Calu3 (cell line): ENCODE measurements around the gene MRGPRX3. TPM values are rescaled to one million over a fixed set of nuclear protein-coding genes. Genes with fewer than 3 reads are reported as not detected.
"Not testable (repeated sequence)": the region's sequence is repeated elsewhere in the genome, so short reads cannot be mapped to it uniquely, and the experiment has no call there.

Experiments used
- BruUV-seq: library from RNA; stranded (reverse); fragments of 400-500 nt; replicated peaks from 2 replicates; lab custom pipeline; 2021; lab: Mats Ljungman, UMichigan
- CTCF ChIA-PET: fragments of 300-600 bp; sonication (Branson Sonifier 250); formaldehyde crosslinking; loops from one replicate; lab custom pipeline; 2022; ENCODE audit warnings: antibody characterized with exemption; lab: Charles Lee
- DNase-seq: peaks from one replicate; pipeline ENCODE4 v3.0.0; 2022
- H3K27ac Mint-ChIP-seq: one replicate; pipeline ENCODE4 v1.8.0; 2022; ENCODE audit warnings: mixed read lengths; ENCODE audit not compliant: unreplicated experiment
- H3K27me3 Mint-ChIP-seq: one replicate; pipeline ENCODE4 v1.8.0; 2022; ENCODE audit warnings: mixed read lengths; ENCODE audit not compliant: unreplicated experiment
- H3K36me3 Mint-ChIP-seq: one replicate; pipeline ENCODE4 v1.8.0; 2022; ENCODE audit warnings: mild to moderate bottlenecking, moderate library complexity, mixed read lengths; ENCODE audit not compliant: insufficient read depth, unreplicated experiment
- H3K4me1 Mint-ChIP-seq: one replicate; pipeline ENCODE4 v1.8.0; 2022; ENCODE audit warnings: mild to moderate bottlenecking, low read depth, mixed read lengths; ENCODE audit not compliant: unreplicated experiment
- H3K4me3 Mint-ChIP-seq: one replicate; pipeline ENCODE4 v1.8.0; 2022; ENCODE audit warnings: mild to moderate bottlenecking, low read depth, moderate library complexity, mixed read lengths; ENCODE audit not compliant: unreplicated experiment
- H3K9me3 Mint-ChIP-seq: one replicate; pipeline ENCODE4 v1.8.0; 2022; ENCODE audit warnings: low read depth, mixed read lengths; ENCODE audit not compliant: unreplicated experiment
- CTCF ChIP-seq: fragments of 200-600 bp; IDR thresholded peaks from one replicate; pipeline ENCODE4 v1.8.0; 2022; ENCODE audit warnings: antibody characterized with exemption; ENCODE audit not compliant: unreplicated experiment
- intact Hi-C: fragments of 100-400 bp; cut with micrococcal nuclease; formaldehyde crosslinking; loops from one replicate; pipeline ENCODE4 v1.10.0; 2022; ENCODE audit not compliant: unreplicated experiment
- total RNA-seq: library from RNA; stranded (reverse); gene quantifications from 2 replicates; pipeline ENCODE4 v1.2.3, GENCODE V29; 2022

MRGPRX3 gene
- total RNA-seq, 1 experiment from 2014 or later = not detected

GRCh38 chr11:18106688-18107087 lies 25.7 kb upstream of the MRGPRX3 start:
- H3K9me3 Mint-ChIP-seq = no peaks in the 10 kb centered on the region
- no peak for DNase-seq
- no peak for TF ChIP-seq CTCF
- BruUV-seq = no TSS peak
- CTCF ChIA-PET = interaction anchor here (0.8 to 1.8 kb wide), 5 partner anchors 9 to 376 kb away, joined by 3 to 14 read pairs (median 3); partner anchors contain the start of gene SERGEF
- intact Hi-C loops = loop anchor here (5.0 to 10.0 kb wide), 2 partner anchors 92 to 119 kb away; partner anchors contain the start of gene SERGEF
- no peak overlapping the region for H3K4me3 Mint-ChIP-seq
- peaks cover 21% of the 10 kb centered on the region for H3K4me1 Mint-ChIP-seq
- no peak overlapping the region for H3K27ac Mint-ChIP-seq
- peaks cover 14% of the 10 kb centered on the region for H3K36me3 Mint-ChIP-seq
- H3K27me3 Mint-ChIP-seq = peaks cover 14% of the 10 kb centered on the region

- no peak for DNase-seq
- peaks cover 21% of the 10 kb centered on the region for H3K27me3 Mint-ChIP-seq
- H3K4me1 Mint-ChIP-seq = peaks cover 21% of the 10 kb centered on the region
- no peak for TF ChIP-seq CTCF
- H3K4me3 Mint-ChIP-seq = no peak overlapping the region
- CTCF ChIA-PET = interaction anchor here (0.7 kb wide), 1 partner anchor 122 kb away, joined by 9 read pairs; no protein-coding TSS in a partner anchor
- H3K36me3 Mint-ChIP-seq = peaks cover 11% of the 10 kb centered on the region
- intact Hi-C loops = loop anchor here (5.0 to 10.0 kb wide), 2 partner anchors 93 to 121 kb away; partner anchors contain the start of gene SERGEF
- no peak overlapping the region for H3K27ac Mint-ChIP-seq
- BruUV-seq = no TSS peak
- no peaks in the 10 kb centered on the region for H3K9me3 Mint-ChIP-seq
Observed at GRCh38 chr11:18108254-18108653, 24.1 kb upstream of the MRGPRX3 start.

GRCh38 chr11:18111005-18111404 lies 21.4 kb upstream of the MRGPRX3 start:
- CTCF ChIA-PET = interaction anchor here (0.5 kb wide), 1 partner anchor 848 kb away, joined by 6 read pairs; no protein-coding TSS in a partner anchor
- H3K36me3 Mint-ChIP-seq = peaks cover 2% of the 10 kb centered on the region
- no peak for DNase-seq
- TF ChIP-seq CTCF = no peak
- intact Hi-C loops = loop anchor here (10.0 kb wide), 1 partner anchor 624 kb away; no protein-coding TSS in a partner anchor
- no TSS peak for BruUV-seq
- peaks cover 41% of the 10 kb centered on the region for H3K27me3 Mint-ChIP-seq
- H3K4me1 Mint-ChIP-seq = peaks cover 19% of the 10 kb centered on the region
- no peak overlapping the region for H3K4me3 Mint-ChIP-seq
- H3K27ac Mint-ChIP-seq = no peak overlapping the region
- H3K9me3 Mint-ChIP-seq = no peaks in the 10 kb centered on the region

- Mint-ChIP-seq H3K27me3 (peaks cover 35% of the 10 kb centered on the region), H3K27ac (no peak overlapping the region), H3K36me3 (no peaks in the 10 kb centered on the region), H3K4me3 (no peak overlapping the region), H3K9me3 (no peaks in the 10 kb centered on the region), H3K4me1 (peaks cover 16% of the 10 kb centered on the region)
- CTCF ChIA-PET = interaction anchor here (0.5 to 2.8 kb wide), 14 partner anchors 9 to 685 kb away, joined by 3 to 25 read pairs (median 4); partner anchors contain the start of genes LDHA and SAAL1
- no TSS peak for BruUV-seq
- TF ChIP-seq CTCF = peak; percentile 80
- intact Hi-C loops = loop anchor here (10.0 kb wide), 1 partner anchor 619 kb away; no protein-coding TSS in a partner anchor
- DNase-seq = peak; percentile 78
Observed at GRCh38 chr11:18115360-18116127, 16.8 kb upstream of the MRGPRX3 start.

- H3K4me3 Mint-ChIP-seq, H3K36me3 Mint-ChIP-seq, CTCF ChIA-PET, BruUV-seq, intact Hi-C loops, H3K27ac Mint-ChIP-seq, DNase-seq, H3K4me1 Mint-ChIP-seq, H3K9me3 Mint-ChIP-seq: not testable (repeated sequence)
- H3K27me3 Mint-ChIP-seq = peaks cover 16% of the 10 kb centered on the region
Observed at GRCh38 chr11:18121331-18121828, 11.0 kb upstream of the MRGPRX3 start.

DNA sequence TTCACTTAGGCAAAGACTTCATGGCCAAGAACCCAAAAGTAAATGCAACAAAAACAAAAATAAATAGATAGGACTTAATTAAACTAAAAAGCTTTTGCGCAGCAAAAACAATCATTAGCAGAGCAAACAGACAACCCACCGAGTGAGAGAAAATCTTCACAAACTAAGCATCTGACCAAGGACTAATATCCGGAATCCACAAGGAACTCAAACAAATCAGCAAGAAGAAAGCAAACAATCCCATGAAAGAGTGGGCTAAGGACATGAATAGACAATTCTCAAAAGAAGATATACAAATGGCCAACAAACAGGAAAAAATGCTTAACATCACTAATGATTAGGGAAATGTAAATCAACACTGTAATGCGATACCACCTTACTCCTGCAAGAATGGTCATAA lies 1.3 kb upstream of the MRGPRX3 start:
- DNase-seq, H3K27ac Mint-ChIP-seq, BruUV-seq, intact Hi-C loops, H3K36me3 Mint-ChIP-seq, CTCF ChIA-PET, H3K4me3 Mint-ChIP-seq, H3K4me1 Mint-ChIP-seq: not testable (repeated sequence)
- Mint-ChIP-seq H3K27me3 (peaks cover 47% of the 10 kb centered on the region), H3K9me3 (peaks cover 10% of the 10 kb centered on the region)
